ENCODE results near the gene ANKRD17.
A peak's percentile ranks its signal among the peaks of the same experiment; 100 is the strongest.

Gene ANKRD17

DNA sequence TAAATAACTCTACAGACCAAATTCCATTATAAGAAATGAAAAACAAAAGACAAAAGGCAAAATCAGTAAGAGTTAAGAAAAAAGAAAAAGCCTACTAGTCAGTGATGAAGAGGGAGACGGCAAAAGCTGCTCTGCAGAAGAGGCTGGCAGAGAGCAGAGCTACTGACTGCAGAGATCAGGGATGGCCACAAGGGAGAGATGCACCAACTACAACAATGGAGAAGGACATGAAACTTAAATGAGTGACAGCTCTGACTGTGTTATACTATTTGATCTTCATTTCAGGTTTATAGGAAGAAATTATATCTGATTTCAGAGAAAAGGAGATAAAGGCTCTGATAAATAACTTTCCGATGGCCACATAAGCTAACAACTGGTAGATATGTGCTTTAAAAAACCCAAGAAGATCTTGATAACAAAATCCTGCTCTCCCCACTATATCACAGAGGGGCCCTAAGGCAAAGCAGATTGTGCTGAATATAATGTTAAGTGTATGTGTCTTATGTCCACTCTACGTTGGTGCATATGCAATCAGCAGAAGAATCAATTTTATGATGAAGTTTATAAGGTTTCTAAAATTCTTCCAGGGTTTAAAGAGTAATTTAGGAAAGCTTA is 130.7 kb downstream of the ANKRD17 start:
- no peak for DNase-seq (ENCODE audit: low spot score)

DNA sequence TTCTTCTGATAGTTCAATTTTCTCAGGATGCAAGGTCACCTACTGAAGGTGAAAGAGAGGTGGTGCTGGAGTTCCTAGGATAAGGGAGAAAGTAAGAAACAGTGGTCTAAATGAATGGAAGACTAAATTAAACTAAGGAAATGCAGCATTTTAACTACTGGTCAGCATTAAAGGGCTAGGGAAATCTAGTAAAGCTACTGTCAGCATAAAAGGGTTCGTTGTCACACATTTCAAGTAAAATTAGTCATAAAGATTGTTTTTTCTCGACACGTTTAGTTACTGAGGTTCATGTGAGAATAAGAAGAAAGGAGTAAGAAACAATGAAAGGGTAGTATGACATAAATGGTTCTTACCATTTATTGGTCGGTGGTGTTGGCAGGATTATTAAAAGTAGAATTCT is 149.1 kb downstream of the ANKRD17 start:
- DNase-seq (ENCODE audit: low spot score): no peak

DNA sequence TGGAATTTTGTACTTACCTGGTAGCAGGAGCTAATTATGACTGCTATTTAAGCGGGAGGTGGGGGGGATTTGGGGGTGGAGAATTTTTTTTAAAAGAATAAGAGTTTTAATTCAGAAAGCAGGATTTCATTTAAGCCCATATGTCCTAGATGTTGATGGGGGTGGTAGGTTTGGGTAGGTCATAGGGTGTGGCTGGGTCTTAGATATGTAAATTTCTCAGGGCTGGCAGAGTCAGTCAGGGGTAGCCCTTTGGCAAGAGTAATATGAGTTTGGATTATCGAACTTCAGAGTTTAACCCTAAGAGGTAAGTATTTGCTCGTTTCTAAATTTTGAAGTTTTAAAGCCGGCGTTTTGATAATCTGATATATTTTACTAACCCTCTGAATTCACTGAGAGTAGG is 153.9 kb downstream of the ANKRD17 start:
- no peak for DNase-seq (ENCODE audit: low spot score)

DNA sequence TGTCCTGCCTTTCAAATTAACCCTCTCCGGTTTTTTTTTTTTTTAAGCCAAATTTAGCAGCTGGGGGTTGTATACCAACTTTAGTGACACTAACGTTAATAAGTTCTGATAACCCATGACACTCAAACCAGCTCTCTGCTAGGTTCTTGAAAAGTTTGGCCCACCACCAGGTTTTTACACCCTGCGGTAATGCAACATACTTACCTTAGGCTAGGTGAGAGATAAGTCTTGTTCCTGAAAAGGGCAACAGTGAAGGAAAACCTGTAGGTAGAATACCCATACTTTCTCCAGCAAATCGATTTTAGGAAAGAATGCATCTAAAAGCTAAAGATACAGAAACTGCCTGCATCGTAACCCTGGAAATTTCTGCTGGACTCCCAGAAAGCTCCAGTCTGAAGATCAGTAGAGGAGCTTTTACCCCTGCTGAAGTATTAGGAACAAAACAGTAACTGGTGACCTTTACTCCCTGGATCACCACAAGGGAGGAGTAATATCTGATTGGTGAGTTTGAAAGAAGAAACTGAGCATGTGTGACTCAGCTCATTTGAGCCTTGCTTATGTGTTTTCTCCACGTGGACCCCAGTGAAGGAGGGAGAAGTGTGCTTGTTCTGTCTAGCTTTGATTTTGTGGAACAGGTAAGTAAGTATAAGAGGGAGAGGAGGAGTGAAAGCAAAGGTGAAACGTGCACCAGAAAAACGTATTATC is 154.6 kb downstream of the ANKRD17 start:
- DNase-seq (ENCODE audit: low spot score): no peak

DNA sequence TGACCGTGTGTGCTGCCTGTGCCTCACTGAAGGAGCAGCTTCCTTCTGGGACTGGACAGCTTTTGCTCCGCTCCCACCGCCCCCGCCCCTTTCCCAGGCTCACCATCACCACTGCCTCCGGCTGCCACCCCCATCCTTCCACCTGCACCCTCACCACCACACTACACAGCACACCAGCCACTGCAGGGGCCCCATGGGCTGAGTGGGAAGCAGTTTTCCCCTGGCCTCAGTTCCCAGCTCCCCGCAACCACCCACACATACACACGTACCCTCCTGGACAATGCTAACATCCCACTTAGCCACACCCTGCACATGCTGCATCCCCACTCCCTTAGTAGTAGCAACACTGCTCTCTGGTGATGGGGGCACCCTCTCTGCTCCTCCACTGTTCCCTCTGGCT is 159.5 kb downstream of the ANKRD17 start:
- no peak for DNase-seq (ENCODE audit: low spot score)

DNA sequence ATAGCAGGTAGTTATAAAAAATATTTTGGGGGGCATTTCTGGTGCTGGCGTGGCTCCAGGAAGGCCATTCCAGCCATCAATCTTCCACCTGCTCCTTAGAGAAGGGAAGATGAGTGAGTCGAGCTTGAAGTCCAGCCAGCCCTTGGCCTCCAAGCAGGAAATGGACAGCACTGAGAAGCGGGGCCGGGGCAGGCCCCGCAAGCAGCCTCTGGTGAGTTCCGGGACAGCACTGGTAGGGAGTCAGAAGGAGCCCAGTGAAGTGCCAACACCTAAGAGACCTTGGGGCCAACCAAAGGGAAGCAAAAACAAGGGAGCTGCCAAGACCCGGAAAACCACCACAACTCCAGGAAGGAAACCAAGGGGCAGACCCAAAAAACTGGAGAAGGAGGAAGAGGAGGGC is 159.9 kb downstream of the ANKRD17 start:
- DNase-seq (ENCODE audit: low spot score): no peak

DNA sequence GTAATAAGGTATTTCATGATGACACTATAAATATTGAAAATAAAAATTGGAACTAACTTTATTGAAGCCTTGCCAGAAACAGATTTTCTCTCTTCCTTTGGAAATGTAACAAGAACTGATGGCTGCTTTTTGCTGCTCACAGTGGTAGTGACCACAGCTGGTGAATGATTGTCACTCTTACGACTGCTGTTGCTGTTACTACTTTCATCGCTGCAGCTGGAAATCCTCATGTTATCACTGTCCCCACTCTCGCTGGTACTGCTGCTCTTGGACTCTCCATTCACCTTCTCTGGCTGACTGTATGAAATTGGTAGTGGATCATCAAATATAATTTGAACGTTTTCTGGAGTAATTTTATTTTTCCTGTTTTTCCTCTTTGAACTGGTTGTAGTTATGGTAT is 160.6 kb downstream of the ANKRD17 start:
- no peak for DNase-seq (ENCODE audit: low spot score)

DNA sequence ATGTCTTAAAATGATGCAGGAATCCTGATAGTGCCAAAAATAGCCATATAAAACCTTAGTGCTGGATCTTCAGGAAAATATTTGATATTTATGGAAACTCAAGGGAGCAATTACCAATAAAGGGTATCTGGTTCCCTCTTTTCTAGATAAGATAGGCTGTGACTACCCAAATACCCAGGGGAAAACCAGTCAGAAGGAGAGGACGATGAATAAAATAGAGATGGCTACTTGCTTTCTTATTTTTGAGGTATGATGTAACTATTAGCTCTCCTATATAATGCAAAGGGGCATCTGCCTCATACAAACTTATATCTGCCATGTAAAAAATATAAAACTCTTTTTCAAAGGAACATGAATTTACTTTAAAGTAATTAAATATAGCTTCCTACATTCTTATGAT is 165.7 kb downstream of the ANKRD17 start:
- DNase-seq (ENCODE audit: low spot score): no peak

DNA sequence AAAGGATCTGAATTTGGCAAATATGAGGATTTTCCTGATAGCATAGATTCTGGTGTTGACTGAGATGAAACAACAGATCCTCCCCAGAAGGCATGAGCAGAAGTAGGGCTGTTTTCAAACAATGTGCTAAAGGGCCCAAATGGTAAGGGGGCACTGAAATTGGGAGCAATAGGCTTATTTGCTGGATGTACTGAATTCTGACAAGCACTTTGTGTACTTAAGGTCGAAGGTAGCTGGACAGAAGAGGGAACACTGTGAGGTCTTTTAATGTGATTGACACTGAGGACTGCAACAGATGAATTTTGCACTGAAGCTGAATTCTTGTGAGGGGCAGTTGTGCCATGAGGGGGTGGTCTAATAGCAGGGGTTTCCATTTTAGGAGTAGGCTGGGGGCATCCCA is 167.9 kb downstream of the ANKRD17 start:
- no peak for DNase-seq (ENCODE audit: low spot score)

DNA sequence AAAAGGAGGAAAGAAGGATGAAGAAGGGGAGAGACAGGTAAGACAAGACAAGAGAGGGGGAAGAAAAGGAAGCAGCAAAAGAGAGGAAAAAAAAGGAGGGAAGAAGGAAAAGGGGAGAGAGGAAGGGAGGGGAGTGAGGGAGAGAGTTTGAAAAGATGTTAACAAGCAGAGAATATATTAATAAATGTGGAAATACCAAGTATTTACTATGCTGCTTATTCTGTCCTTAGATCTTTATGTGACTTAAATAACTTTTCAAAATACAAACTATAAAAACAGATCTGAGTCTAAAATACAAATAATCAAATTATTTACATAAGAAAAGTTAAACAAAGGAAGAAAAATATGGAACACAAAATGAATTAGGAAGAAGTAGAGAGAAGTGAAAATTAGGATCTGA is 170.7 kb downstream of the ANKRD17 start:
- DNase-seq (ENCODE audit: low spot score): no peak

DNA sequence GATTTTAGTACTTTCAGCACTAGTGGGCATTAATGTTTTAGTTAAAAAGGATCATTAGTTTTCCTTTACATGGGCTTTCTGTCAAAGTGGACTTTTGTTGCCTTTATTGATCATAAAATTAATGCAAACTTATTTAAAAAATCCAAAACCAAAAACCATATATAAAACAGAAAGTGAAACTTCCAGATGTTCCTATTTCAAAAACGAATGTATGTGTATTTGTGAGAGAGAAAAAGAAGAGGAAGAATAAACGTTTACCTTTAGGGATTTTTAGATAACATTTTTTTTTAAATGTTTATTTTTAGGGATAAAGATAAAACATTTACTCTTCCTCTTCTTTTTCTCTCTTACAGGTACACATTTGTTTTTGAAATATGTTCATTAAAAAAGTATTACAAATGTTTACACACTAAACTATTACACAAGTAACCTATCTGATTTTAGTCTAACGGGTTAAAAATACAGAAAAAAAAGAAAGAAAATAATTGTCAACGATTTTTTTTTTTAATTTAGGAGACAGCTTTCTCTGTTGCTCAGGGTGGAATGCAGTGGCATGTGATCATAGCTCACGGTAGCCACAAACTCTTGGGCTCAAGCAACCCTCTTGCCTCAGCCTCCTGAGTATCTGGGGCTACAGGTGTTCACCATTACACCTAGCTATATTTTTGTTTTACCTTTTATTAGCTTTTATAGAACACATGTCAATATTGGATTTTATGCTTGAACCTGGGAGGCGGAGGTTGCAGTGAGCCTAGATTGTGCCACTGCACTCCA is 172.3 kb downstream of the ANKRD17 start:
- no peak for DNase-seq (ENCODE audit: low spot score)

DNA sequence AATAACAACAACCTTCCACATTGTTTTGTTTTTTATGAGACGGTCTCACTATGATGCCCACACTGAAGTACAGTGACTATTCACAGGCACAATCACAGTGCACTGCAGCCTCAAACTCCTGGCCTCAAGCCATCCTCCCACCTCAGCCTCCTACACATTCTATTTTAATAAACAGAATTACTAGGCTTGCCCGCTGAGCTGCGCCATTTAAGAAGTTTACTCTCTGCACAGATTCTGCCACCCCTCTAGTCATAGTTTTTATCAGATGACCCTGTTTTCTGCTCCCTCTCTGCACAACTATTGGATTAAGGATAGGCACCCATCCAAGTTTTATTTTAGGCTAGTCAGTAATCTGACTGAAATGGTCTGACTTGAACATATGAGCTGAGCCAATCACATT is 177.8 kb downstream of the ANKRD17 start:
- DNase-seq (ENCODE audit: low spot score): no peak

DNA sequence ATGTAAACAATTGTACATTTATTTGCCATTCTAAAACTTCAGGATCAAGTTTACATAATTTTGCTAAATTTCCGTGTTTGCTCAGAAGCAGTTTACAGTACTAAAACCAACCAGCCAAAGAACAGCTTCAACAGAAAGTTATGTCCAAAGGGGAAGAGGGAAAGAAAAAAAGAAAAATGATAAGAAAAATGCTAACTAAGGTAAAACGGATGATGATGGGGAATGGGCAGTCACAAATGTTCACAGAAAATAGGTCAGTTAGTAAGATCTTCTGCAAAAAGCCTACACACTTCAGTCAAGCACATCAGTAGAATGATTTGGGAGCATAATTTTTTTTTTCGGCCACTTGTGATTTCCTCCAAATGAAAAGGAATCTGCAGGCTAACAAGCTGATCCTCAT is 182.8 kb downstream of the ANKRD17 start:
- DNase-seq (ENCODE audit: low spot score): no peak

DNA sequence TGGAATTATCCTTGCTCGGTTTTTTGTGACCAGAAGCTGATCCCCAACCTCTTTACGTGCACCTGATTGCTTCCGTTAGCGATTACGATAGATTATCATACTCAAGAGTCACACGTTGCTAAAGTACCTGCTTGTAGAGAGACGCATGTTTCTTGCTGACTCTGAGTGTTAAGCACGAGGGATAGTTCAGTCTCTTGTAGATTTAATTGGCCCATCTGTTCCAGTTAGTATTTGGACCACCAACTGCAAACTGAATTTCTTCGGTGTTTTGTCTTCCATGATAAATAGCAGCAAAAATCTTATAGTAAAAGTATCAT is 188.6 kb downstream of the ANKRD17 start:
- DNase-seq (ENCODE audit: low spot score): no peak

DNA sequence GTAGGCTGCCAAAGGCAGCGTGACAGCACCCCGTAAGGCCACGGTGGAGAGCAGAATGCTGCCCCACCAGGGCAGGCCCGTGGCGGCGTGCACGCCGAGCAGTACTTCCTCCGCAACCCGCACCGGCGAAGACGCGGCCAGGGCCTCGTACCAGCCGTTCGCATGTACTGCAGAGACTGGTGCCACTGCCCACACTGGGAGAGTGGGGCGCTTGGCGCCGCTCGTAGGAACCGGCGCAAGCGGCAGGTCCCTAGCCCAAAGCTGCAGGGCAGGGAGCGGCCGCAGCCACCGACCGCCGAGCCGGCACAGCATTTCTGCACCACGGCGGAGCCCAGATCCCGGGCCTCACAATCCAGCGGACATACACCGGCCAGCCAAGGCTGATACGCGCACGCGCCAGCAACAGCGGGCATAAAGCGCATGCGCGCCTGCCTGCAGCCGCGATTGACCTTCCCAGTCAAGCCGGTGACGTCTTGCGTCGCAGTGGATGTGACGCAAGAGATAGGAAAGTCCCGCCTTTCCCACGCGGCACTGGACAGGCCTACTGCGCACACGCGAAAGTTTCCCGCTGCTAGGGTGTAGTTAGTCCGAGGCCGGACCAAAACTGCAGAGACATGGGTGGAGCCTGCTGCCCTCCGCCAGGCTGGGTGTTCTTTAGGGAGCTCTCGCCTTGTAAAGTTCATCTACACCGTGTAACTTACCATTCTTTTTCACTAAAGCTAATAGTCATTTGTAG is 189.1 kb downstream of the ANKRD17 start, which contains the start of gene COX18:
Gene COX18 (minus strand): TSS at position 379 of the 736 bp plus-strand sequence. CDS start 67 bp downstream, at position 312.
- DNase-seq (ENCODE audit: low spot score): peak; percentile 98

DNA sequence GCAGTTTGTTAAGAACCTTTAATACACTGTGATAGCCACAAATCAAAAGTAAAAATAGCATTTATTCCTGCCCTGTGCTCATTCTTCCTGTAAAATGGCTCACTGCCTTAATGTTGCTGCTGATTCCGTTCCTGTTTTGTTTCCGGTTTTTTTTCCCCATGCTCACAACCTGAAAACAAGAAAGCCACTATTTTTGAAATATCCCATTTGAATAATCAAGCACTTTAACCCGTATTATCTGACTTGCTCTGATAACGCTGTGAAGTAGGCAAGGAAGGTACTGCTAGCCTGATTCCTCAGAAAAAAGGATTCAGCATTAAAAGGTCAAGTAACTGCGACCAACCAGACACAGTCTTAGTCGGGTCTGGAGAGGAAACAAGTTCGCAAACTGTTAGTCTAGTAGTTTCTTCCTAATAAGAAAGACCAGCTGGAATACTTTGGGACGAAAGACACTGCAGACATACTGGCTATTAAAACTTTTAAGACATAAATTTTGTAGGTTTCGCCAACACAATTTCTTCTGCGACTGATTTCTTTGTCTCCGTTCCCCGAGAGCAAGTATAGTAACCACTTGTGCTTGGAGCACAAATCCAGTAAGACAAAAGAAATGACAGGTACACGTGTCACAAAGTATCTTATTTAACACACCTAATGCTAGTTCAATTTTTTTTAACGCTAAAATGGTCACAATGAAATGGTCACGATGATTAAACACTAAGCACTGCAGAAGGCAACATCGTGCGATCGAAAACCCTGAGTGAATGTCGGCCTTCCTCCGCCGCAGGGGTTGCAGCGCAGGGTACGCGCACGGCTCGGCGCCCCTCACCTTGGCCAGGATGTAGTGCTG is 189.9 kb downstream of the ANKRD17 start:
- DNase-seq (ENCODE audit: low spot score): no peak

DNA sequence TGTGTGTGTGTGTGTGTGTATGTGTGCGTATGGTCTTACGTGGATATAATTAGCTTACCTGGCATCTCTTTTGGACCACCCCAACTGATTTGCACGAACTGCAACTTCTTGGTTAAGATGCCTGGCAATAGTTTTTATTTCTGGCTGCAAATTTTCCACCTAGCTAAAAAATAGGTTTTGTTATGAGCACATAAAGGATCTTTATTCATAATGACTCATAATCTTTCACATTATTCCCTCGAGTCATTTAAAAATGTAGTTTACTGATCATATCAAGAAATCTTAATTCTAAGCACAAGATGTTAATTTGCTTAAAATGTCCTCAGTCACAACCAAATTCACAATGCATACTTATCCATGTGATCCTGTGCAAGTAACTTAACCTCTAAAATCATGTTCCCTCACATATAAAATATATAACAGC is 190.6 kb downstream of the ANKRD17 start:
- no peak for DNase-seq (ENCODE audit: low spot score)

DNA sequence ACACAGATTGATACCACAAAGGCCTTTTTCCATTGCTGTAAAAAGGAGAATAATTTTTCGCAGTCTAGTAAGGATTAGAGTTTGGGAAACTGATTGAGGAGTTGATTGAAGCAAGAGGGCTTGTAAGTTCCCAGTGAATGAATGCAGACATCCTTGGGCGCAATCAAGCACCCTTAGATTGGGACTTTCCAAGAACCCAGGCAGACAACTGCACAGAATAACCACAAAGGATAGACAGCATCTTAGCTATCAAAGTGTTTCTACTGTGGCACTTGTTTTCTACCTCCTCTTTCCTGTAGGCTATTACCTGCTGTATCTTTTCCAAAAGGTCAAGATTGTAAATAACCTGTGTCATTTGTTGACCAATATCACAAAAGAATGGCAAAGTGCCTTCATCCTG is 191.7 kb downstream of the ANKRD17 start:
- no peak for DNase-seq (ENCODE audit: low spot score)

DNA sequence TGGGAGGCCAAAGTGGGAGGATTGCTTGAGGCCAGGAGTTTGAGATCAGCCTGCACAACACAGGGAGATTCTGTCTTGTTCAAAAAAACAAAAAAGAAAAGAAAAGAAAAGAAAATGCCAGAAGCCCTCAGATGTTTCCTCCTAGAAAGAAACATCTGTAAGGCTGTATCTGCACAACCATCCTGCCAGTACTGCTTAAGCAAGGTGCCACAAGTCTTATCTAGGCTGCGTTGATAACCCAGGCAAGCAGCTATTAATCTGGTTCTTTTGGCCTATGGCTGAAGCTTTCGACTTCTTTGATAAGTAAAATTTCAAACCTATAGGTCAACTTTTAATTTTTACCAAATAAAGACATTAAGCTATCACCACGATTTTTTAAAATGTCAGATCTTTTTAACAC is 192.2 kb downstream of the ANKRD17 start:
- no peak for DNase-seq (ENCODE audit: low spot score)

DNA sequence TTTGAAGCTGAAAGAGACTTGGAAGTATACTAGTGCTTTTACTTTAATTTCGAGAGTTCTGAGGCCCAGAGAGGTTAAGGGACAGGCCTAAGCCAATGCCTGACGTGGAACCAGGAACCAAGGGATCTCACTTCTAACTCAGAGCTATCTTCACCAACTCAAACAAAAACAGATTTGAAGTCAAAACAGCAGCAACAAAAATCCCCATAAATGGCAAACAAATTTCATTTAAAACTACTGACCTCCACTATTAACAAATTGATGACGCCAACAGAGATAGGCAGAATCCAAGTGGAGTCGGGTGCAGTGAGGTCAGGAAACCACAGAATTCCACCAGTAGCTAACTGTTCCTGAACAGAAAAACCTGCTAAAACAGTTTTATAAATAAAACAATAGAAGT is 194.1 kb downstream of the ANKRD17 start:
- no peak for DNase-seq (ENCODE audit: low spot score)

DNA sequence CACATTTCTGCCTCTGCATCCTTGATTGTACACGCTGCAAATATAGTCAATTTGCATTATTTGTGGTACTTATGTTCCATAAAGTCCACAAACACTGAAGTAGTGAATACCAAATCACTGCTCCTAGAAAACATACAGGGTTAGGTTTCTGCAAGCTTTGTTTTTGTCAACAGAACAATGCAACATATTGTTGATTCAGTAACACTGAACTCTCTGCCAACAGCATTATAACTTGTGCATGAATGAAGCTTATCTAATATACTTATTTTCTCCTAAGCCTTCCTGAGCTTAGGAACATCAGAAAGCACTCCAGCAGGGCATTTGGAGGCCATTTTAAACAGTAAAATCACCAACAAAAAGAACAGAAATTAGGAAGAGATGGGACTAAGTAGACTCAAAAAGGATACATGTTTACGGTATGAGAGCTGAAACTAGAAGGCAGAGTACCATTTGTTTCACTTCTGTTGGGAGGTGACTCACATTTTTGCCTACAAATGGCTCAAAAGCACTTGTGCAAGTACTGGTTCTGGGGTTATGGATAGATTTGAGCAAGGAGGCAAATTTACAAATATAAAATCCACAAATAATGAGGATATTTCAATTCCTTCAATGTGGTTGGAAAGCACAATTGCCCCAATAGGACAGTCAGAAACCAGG is 203.2 kb downstream of the ANKRD17 start:
- DNase-seq (ENCODE audit: low spot score): no peak

Data from left forelimb (tissue), 1 donor.